ENCODE data around the gene RELL2. TPM values are rescaled to one million over a fixed set of nuclear protein-coding genes. Genes with fewer than 3 reads are reported as not detected.
"Not testable (repeated sequence)": the region's sequence is repeated elsewhere in the genome, so short reads cannot be mapped to it uniquely, and the experiment has no call there.

Gene RELL2, protein sequence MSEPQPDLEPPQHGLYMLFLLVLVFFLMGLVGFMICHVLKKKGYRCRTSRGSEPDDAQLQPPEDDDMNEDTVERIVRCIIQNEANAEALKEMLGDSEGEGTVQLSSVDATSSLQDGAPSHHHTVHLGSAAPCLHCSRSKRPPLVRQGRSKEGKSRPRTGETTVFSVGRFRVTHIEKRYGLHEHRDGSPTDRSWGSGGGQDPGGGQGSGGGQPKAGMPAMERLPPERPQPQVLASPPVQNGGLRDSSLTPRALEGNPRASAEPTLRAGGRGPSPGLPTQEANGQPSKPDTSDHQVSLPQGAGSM
- total RNA-seq (2014; rRNA removed; shearing (Covaris generic)) = 1.7 and 2.1 TPM in 2 replicates

GRCh38 chr5:141636413-141637122 is at the start of gene RELL2, which contains the start of gene HDAC3:
Gene RELL2 (plus strand): TSS chr5:141636997. CDS start chr5:141638226, 1,229 bp downstream.
Gene HDAC3 (minus strand): TSS chr5:141636849. CDS start chr5:141636790, 59 bp downstream.
- Histone ChIP-seq H3K9me3 (replicated peaks) (no peaks in the 10 kb centered on the region), H3K27ac (no peak within 1 kb of the TSS; the same call in 1 of the 2 replicates)

GRCh38 chr5:141590127-141590526 is 46.7 kb upstream of the RELL2 start:
- Histone ChIP-seq H3K36me3 (peaks cover 28% of the 10 kb centered on the region), H3K27me3 (no peaks in the 10 kb centered on the region), H3K27ac (no peak overlapping the region), H3K4me1 (no peaks in the 10 kb centered on the region), H3K4me3 (no peak overlapping the region), H3K9me3 (replicated peaks) (no peaks in the 10 kb centered on the region)
- DNase-seq = no peak

More at GRCh38 chr5:141636413-141637122, at the start of gene RELL2, which contains the start of gene HDAC3:
- H3K27me3 ChIP-seq = no peaks in the 10 kb centered on the region; the same call in 1 of the 2 replicates
- DNase-seq = peak; percentile 92
- no peaks in the 10 kb centered on the region for H3K4me1 ChIP-seq
- H3K4me3 ChIP-seq = peak within 1 kb of the TSS; percentile 76
- peaks cover 2% of the 10 kb centered on the region for H3K36me3 ChIP-seq

GRCh38 chr5:141596867-141597266 is 39.9 kb upstream of the RELL2 start:
- no peaks in the 10 kb centered on the region for H3K9me3 ChIP-seq (replicated peaks)
- DNase-seq = no peak
- no peaks in the 10 kb centered on the region for H3K4me1 ChIP-seq
- peaks cover 8% of the 10 kb centered on the region for H3K36me3 ChIP-seq
- no peak overlapping the region for H3K27ac ChIP-seq
- no peak overlapping the region for H3K4me3 ChIP-seq
- H3K27me3 ChIP-seq = no peaks in the 10 kb centered on the region

- no peak for DNase-seq
- no peak overlapping the region for H3K4me3 ChIP-seq
- no peak overlapping the region for H3K27ac ChIP-seq
These were observed 39.4 kb upstream of the RELL2 start for GRCh38 chr5:141597394-141597793.

GRCh38 chr5:141597814-141598213 is 39.0 kb upstream of the RELL2 start:
- no peak overlapping the region for H3K27ac ChIP-seq
- peaks cover 4% of the 10 kb centered on the region; the same call in 1 of the 2 replicates for H3K36me3 ChIP-seq
- no peaks in the 10 kb centered on the region for H3K4me1 ChIP-seq
- H3K27me3 ChIP-seq = no peaks in the 10 kb centered on the region
- DNase-seq = no peak
- no peaks in the 10 kb centered on the region for H3K9me3 ChIP-seq (replicated peaks)
- no peak overlapping the region for H3K4me3 ChIP-seq

More at GRCh38 chr5:141597394-141597793, 39.4 kb upstream of the RELL2 start:
- H3K4me1 ChIP-seq = no peaks in the 10 kb centered on the region
- H3K9me3 ChIP-seq (replicated peaks) = no peaks in the 10 kb centered on the region
- peaks cover 5% of the 10 kb centered on the region for H3K36me3 ChIP-seq
- no peaks in the 10 kb centered on the region for H3K27me3 ChIP-seq

DNA sequence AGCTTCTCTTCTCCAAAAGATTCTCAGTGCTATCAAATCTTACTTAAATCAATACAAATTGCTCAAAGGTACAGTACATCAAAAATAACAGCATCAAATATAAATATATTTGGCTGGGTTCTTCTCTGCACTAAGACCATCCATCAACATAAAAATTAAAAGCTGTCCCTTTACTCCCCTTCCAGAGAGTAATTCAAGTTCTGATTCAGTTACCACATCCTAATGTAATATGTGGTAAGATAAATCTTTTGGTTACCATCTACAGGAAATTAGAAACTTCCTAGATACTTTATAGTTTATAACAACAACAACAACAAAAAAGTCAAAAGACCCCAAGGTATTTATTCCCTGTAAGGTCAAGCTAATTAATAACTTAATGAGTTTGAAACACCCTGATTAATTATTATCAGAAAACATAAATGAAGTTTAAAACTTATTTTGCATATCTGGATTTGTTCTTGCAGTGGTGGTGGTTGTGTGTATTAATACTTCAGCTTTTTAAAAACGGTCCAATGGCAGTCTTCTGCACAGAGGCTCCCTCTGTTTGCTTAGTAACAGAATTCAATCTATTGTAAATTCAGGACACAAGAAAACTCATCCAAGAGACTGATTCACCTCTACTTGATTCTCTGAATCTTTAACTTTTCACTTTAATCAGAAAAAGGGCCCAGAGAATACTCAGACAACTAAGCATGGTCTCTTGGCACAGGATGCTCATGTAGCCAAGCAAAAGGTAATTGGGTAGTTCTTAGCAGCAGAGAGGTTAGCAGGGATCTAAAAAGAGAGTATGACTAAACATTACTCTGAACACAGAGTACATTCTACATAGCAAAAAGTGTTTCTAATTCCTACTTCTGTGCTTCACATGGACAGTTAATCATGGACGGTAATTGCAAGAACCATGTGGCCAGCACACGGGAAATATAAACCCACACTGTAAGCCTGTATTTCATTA is 38.1 kb upstream of the RELL2 start:
- no peaks in the 10 kb centered on the region for H3K27me3 ChIP-seq
- no peak for DNase-seq
- no peaks in the 10 kb centered on the region for H3K4me1 ChIP-seq
- no peaks in the 10 kb centered on the region for H3K9me3 ChIP-seq (replicated peaks)
- no peak overlapping the region for H3K27ac ChIP-seq
- peaks cover 4% of the 10 kb centered on the region; the same call in 1 of the 2 replicates for H3K36me3 ChIP-seq
- no peak overlapping the region for H3K4me3 ChIP-seq

- no peak for DNase-seq
- Histone ChIP-seq H3K9me3 (replicated peaks) (no peaks in the 10 kb centered on the region), H3K27ac (no peak overlapping the region), H3K36me3 (no peaks in the 10 kb centered on the region), H3K27me3 (no peaks in the 10 kb centered on the region), H3K4me1 (no peaks in the 10 kb centered on the region; the same call in 1 of the 2 replicates), H3K4me3 (no peak overlapping the region)
These were observed 34.2 kb upstream of the RELL2 start for GRCh38 chr5:141602606-141603005.

GRCh38 chr5:141603923-141604717 is 32.7 kb upstream of the RELL2 start:
- H3K4me1 ChIP-seq = no peaks in the 10 kb centered on the region; the same call in 1 of the 2 replicates
- H3K9me3 ChIP-seq (replicated peaks) = no peaks in the 10 kb centered on the region
- H3K36me3 ChIP-seq = no peaks in the 10 kb centered on the region
- H3K4me3 ChIP-seq = no peak overlapping the region
- DNase-seq = peak; percentile 22 to 28
- H3K27me3 ChIP-seq = no peaks in the 10 kb centered on the region
- no peak overlapping the region for H3K27ac ChIP-seq

GRCh38 chr5:141605523-141606277 is 31.1 kb upstream of the RELL2 start:
- Histone ChIP-seq H3K4me1 (no peaks in the 10 kb centered on the region; the same call in 1 of the 2 replicates), H3K27ac (no peak overlapping the region), H3K27me3 (no peaks in the 10 kb centered on the region), H3K9me3 (replicated peaks) (no peaks in the 10 kb centered on the region), H3K36me3 (0 out of 2 replicates have a peak, but pooled peaks cover 2% of the 10 kb centered on the region), H3K4me3 (no peak overlapping the region)
- no peak for DNase-seq

DNA sequence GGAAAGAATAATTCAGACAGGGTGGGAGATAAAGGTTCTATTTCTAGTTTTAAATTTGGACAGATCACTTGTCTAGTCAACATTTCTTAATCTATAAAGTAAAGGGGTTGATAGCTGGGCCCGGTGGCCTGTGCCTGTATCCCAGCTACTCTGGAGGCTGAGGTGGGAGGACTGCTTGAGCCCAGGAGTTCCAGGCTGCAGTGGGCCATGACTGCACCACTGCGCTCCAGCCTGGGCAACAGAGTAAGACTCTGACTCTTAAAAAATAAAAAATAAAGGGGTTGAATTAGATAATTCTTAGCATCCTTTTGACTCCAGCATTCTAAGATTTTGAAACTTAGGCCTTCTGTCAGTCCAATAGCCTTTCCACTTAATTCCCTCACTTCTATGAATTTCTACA is 28.8 kb upstream of the RELL2 start:
- no peak overlapping the region for H3K4me3 ChIP-seq
- no peak overlapping the region for H3K27ac ChIP-seq
- H3K4me1 ChIP-seq = no peaks in the 10 kb centered on the region; the same call in 1 of the 2 replicates
- DNase-seq = no peak
- H3K9me3 ChIP-seq (replicated peaks) = no peaks in the 10 kb centered on the region
- H3K36me3 ChIP-seq = peaks cover 11% of the 10 kb centered on the region; the same call in 1 of the 2 replicates
- no peaks in the 10 kb centered on the region for H3K27me3 ChIP-seq

- Histone ChIP-seq H3K27me3 (no peaks in the 10 kb centered on the region), H3K27ac (no peak overlapping the region), H3K9me3 (replicated peaks) (no peaks in the 10 kb centered on the region), H3K36me3 (peaks cover 11% of the 10 kb centered on the region; the same call in 1 of the 2 replicates), H3K4me1 (no peaks in the 10 kb centered on the region; the same call in 1 of the 2 replicates), H3K4me3 (no peak overlapping the region)
- no peak for DNase-seq
These were observed 28.2 kb upstream of the RELL2 start for GRCh38 chr5:141608557-141608956.

GRCh38 chr5:141609044-141609443 is 27.8 kb upstream of the RELL2 start:
- no peak for DNase-seq
- no peak overlapping the region for H3K27ac ChIP-seq
- H3K27me3 ChIP-seq = no peaks in the 10 kb centered on the region
- no peaks in the 10 kb centered on the region for H3K9me3 ChIP-seq (replicated peaks)
- H3K4me3 ChIP-seq = no peak overlapping the region
- H3K4me1 ChIP-seq = no peaks in the 10 kb centered on the region; the same call in 1 of the 2 replicates
- peaks cover 11% of the 10 kb centered on the region; the same call in 1 of the 2 replicates for H3K36me3 ChIP-seq

DNA sequence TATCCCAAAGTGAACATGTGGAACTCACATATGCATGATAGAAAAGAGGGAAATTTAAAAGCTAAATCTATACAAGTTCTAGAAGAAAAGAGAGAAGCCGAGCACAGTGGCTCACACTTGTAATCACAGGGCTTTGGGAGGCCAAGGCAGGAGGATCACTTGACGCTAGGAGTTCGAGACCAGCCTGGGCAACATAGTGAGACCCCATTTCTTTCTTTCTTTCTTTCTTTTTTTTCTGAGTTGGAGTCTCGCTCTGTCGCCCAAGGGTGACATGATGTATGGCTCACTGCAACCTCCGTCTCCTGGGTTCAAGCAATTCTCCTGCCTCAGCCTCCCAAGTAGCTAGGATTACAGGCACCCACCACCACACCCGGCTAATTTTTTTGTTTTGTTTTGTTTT is 26.9 kb upstream of the RELL2 start:
- H3K27me3 ChIP-seq; H3K27ac ChIP-seq; H3K9me3 ChIP-seq (replicated peaks); DNase-seq; H3K4me3 ChIP-seq; H3K4me1 ChIP-seq: not testable (repeated sequence)
- peaks cover 11% of the 10 kb centered on the region for H3K36me3 ChIP-seq

Measured in SJCRH30 (cell line).